Measurements from ENCODE around the gene KASH5. TPM values are rescaled to one million over a fixed set of nuclear protein-coding genes. Genes with fewer than 3 reads are reported as not detected.
A peak's percentile ranks its signal among the peaks of the same experiment; 100 is the strongest.

The KASH5 gene
- total RNA-seq, 1 experiment from 2014 or later: not detected

- Histone ChIP-seq H3T11ph (ENCODE audit: low read length) (no peak overlapping the region), H3K27ac (ENCODE audit: insufficient read length, low read depth, low read length) (no peak overlapping the region), H3K23me2 (ENCODE audit: insufficient read length, low read depth, low read length, poor library complexity, severe bottlenecking) (peaks cover 5% of the 10 kb centered on the region), H3K4me1 (ENCODE audit: insufficient read depth, low read length) (no peaks in the 10 kb centered on the region), H3K4ac (ENCODE audit: low read depth, low read length) (no peak overlapping the region), H4K8ac (replicated peaks; ENCODE audit: insufficient read length, low read depth, low read length) (no peak overlapping the region), H2BK20ac (ENCODE audit: low read depth, low read length, poor library complexity, severe bottlenecking) (no peak overlapping the region), H3K9me3 (ENCODE audit: control insufficient read depth, low read depth, low read length) (no peaks in the 10 kb centered on the region), H3K56ac (ENCODE audit: insufficient read length, low read depth, low read length) (no peak overlapping the region), H2AK5ac (ENCODE audit: insufficient read length, low read length) (no peak overlapping the region), H4K20me1 (ENCODE audit: control insufficient read depth, insufficient read depth, insufficient read length) (no peaks in the 10 kb centered on the region), H4K91ac (ENCODE audit: insufficient read length, low read depth, low read length) (no peak overlapping the region), H2BK12ac (ENCODE audit: insufficient read length, low read depth, low read length) (no peak overlapping the region), H2BK120ac (ENCODE audit: low read depth, low read length, poor library complexity, severe bottlenecking) (no peak overlapping the region), H3K79me2 (ENCODE audit: insufficient read depth, low read length) (no peaks in the 10 kb centered on the region), H3K23ac (ENCODE audit: insufficient read length, low read depth, low read length) (no peak overlapping the region), H3K18ac (ENCODE audit: insufficient read length, low read depth, low read length) (no peak overlapping the region), H3K4me2 (ENCODE audit: insufficient read depth, insufficient read length, low read length) (no peak overlapping the region), H2BK5ac (ENCODE audit: insufficient read length, low read length) (no peak overlapping the region), H4K5ac (ENCODE audit: insufficient read length, low read depth, low read length) (no peak overlapping the region), H3K9ac (ENCODE audit: extremely low read depth, insufficient read length, low read length) (no peak overlapping the region), H3K27me3 (ENCODE audit: insufficient read depth, low read length) (no peaks in the 10 kb centered on the region), H2BK15ac (ENCODE audit: low read depth, low read length) (no peak overlapping the region), H3K14ac (ENCODE audit: insufficient read depth, low read length) (no peak overlapping the region), H2AFZ (ENCODE audit: low read length) (no peak overlapping the region), H3K79me1 (ENCODE audit: insufficient read depth, low read depth, low read length, poor library complexity, severe bottlenecking) (peaks cover 3% of the 10 kb centered on the region)
- Mint-ChIP-seq H3K4me3 (no peak overlapping the region), H3K9me3 (no peaks in the 10 kb centered on the region; a peak in 1 of 5 replicates), H3K36me3 (ENCODE audit: insufficient read depth in 1 of 3, low read depth in 3 of 3) (peaks cover 15 to 37% (median 35%) of the 10 kb centered on the region in 3 experiments; a peak in 6 of 7 replicates), H3K4me1 (peaks cover 0 to 6% of the 10 kb centered on the region in 2 experiments; a peak in 2 of 4 replicates), H3K27me3 (ENCODE audit: low read depth) (no peaks in the 10 kb centered on the region; the same call in 1 of the 2 replicates), H3K27ac (peak overlapping the region in 1 of 3 experiments; percentile 18; a peak in 1 of 7 replicates)
- no CpG with 5 or more reads among the region's 5 CpGs for WGBS (ENCODE audit: extremely low coverage, insufficient read length, low lambda C conversion rate)
- no peak for DNase-seq
- TF ChIP-seq, protein P1, sequence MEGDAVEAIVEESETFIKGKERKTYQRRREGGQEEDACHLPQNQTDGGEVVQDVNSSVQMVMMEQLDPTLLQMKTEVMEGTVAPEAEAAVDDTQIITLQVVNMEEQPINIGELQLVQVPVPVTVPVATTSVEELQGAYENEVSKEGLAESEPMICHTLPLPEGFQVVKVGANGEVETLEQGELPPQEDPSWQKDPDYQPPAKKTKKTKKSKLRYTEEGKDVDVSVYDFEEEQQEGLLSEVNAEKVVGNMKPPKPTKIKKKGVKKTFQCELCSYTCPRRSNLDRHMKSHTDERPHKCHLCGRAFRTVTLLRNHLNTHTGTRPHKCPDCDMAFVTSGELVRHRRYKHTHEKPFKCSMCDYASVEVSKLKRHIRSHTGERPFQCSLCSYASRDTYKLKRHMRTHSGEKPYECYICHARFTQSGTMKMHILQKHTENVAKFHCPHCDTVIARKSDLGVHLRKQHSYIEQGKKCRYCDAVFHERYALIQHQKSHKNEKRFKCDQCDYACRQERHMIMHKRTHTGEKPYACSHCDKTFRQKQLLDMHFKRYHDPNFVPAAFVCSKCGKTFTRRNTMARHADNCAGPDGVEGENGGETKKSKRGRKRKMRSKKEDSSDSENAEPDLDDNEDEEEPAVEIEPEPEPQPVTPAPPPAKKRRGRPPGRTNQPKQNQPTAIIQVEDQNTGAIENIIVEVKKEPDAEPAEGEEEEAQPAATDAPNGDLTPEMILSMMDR (conservative IDR thresholded peaks at IDR 0.05): no peak
Observed at GRCh38 chr19:49458567-49458903, 70.5 kb downstream of the KASH5 start.
